ENCODE results near the gene CPA4.

The CPA4 gene

DNA sequence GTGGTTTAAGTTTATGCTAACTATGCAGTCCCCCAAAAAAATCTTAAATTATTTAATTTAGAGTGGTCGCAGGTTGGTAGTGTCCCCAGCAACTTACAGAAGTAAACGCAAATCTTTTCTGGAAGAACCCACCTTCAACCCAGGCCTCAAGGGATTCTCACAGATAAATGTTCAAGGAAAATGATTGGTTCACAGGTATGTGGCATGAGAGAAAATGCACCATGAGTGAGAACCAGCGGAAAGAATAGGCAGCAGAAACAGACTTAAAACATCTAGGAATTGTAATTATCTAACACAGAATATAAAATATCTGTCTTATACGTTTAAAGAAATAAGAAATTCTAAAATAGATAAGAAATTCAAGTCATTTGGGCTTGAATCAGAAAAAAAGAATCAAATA is 48.9 kb downstream of the CPA4 start:
- H3K36me3 ChIP-seq (ENCODE audit: control insufficient read depth, low read length) = no peaks in the 10 kb centered on the region
- H3K79me2 ChIP-seq (ENCODE audit: control insufficient read depth, low read length) = no peaks in the 10 kb centered on the region
- no peaks in the 10 kb centered on the region for H3K4me1 ChIP-seq (ENCODE audit: control insufficient read depth, low read length)
- no peak overlapping the region for H3K4me2 ChIP-seq (ENCODE audit: low read length)
- peaks cover 2% of the 10 kb centered on the region; the same call in 1 of the 2 replicates for H3K27me3 ChIP-seq (ENCODE audit: control insufficient read depth, low read length)
- no peaks in the 10 kb centered on the region for H4K20me1 ChIP-seq (ENCODE audit: control insufficient read depth, insufficient read depth, low read depth, low read length)
- no peaks in the 10 kb centered on the region for H3K9me2 ChIP-seq (replicated peaks; ENCODE audit: control insufficient read depth, low read length)
- no peaks in the 10 kb centered on the region for H3F3A ChIP-seq (ENCODE audit: control insufficient read depth, insufficient read depth)
- H3K27ac ChIP-seq (ENCODE audit: low read depth, low read length) = no peak overlapping the region
- H3K9me3 ChIP-seq (ENCODE audit: control insufficient read depth, insufficient read depth, low read length) = no peaks in the 10 kb centered on the region
- H3K4me3 ChIP-seq (ENCODE audit: low read length) = no peak overlapping the region
- TF ChIP-seq CTCF (IDR thresholded peaks at IDR 0.05; ENCODE audit: low read depth, low read length, poor library complexity, severe bottlenecking) (no peak), EZH2phosphoT487 (IDR thresholded peaks at IDR 0.05; ENCODE audit: borderline replicate concordance, low read length) (no peak)

DNA sequence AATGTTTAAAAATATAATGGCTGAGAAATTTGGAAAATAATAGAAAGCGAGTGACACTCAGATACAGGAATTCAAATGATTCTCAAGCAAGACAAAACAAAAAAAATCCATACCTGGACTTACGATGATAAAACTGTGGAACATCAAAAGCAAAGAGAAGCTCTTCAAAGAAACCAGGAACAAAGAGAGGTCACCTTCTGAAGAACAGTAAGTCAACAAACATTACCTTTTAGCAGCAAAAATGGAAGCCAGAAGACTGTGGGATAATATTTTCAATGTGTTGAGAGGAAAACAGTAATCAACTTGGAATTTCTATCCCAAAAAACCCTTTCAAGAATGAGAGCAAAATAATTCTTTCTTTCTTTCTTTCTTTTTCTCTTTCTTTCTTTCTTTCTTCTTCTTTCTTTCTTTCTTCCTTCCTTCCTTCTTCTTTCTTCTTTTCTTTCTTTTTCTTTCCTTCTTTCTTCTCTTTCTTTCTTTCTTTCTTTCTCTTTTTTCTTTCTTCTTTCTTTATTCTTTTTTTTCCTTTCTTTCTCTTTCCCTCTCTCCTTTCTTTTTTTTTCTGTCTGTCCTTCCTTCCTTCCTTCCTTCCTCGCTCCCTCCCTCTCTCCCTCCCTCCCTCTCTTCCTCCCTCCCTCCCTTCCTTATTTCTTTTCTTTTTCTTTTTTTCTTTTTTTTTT is 49.9 kb downstream of the CPA4 start:
- no peak overlapping the region for H3K27ac ChIP-seq (ENCODE audit: low read depth, low read length)
- H4K20me1 ChIP-seq (ENCODE audit: control insufficient read depth, insufficient read depth, low read depth, low read length) = no peaks in the 10 kb centered on the region
- TF ChIP-seq CTCF (IDR thresholded peaks at IDR 0.05; ENCODE audit: low read depth, low read length, poor library complexity, severe bottlenecking) (no peak), EZH2phosphoT487 (IDR thresholded peaks at IDR 0.05; ENCODE audit: borderline replicate concordance, low read length) (no peak)
- H3K27me3 ChIP-seq (ENCODE audit: control insufficient read depth, low read length) = peaks cover 2% of the 10 kb centered on the region; the same call in 1 of the 2 replicates
- no peak overlapping the region for H3K4me3 ChIP-seq (ENCODE audit: low read length)
- no peaks in the 10 kb centered on the region for H3K9me2 ChIP-seq (replicated peaks; ENCODE audit: control insufficient read depth, low read length)
- H3F3A ChIP-seq (ENCODE audit: control insufficient read depth, insufficient read depth) = no peaks in the 10 kb centered on the region
- H3K79me2 ChIP-seq (ENCODE audit: control insufficient read depth, low read length) = no peaks in the 10 kb centered on the region
- no peaks in the 10 kb centered on the region for H3K4me1 ChIP-seq (ENCODE audit: control insufficient read depth, low read length)
- no peak overlapping the region for H3K4me2 ChIP-seq (ENCODE audit: low read length)
- H3K36me3 ChIP-seq (ENCODE audit: control insufficient read depth, low read length) = no peaks in the 10 kb centered on the region
- no peaks in the 10 kb centered on the region for H3K9me3 ChIP-seq (ENCODE audit: control insufficient read depth, insufficient read depth, low read length)

GRCh38 chr7:130344271-130344866 is 51.4 kb downstream of the CPA4 start, which contains the start of gene CPA5:
CPA5 (plus strand) TSS chr7:130344816; CDS start chr7:130346486, 1,670 bp downstream.
- Histone ChIP-seq H4K20me1 (ENCODE audit: control insufficient read depth, insufficient read depth, low read depth, low read length) (no peaks in the 10 kb centered on the region), H3K27me3 (ENCODE audit: control insufficient read depth, low read length) (peaks cover 2% of the 10 kb centered on the region; the same call in 1 of the 2 replicates), H3K27ac (ENCODE audit: low read depth, low read length) (no peak within 1 kb of the TSS), H3K9me2 (replicated peaks; ENCODE audit: control insufficient read depth, low read length) (no peaks in the 10 kb centered on the region), H3K79me2 (ENCODE audit: control insufficient read depth, low read length) (no peaks in the 10 kb centered on the region), H3K4me1 (ENCODE audit: control insufficient read depth, low read length) (no peaks in the 10 kb centered on the region), H3K4me3 (ENCODE audit: low read length) (no peak within 1 kb of the TSS), H3K9me3 (ENCODE audit: control insufficient read depth, insufficient read depth, low read length) (no peaks in the 10 kb centered on the region), H3F3A (ENCODE audit: control insufficient read depth, insufficient read depth) (no peaks in the 10 kb centered on the region), H3K36me3 (ENCODE audit: control insufficient read depth, low read length) (no peaks in the 10 kb centered on the region), H3K4me2 (ENCODE audit: low read length) (no peak within 1 kb of the TSS)
- no peak for TF ChIP-seq CTCF (IDR thresholded peaks at IDR 0.05; ENCODE audit: low read depth, low read length, poor library complexity, severe bottlenecking)
- TF ChIP-seq EZH2phosphoT487 (IDR thresholded peaks at IDR 0.05; ENCODE audit: borderline replicate concordance, low read length) = no peak
